Hepatocyte (in vitro differentiated cells): ENCODE data around the gene ACBD7.

Experiments
- CTCF ChIP-seq: fragments of 200-600 bp; sonication (generic); IDR thresholded peaks from 2 replicates; pipeline ENCODE4 v1.5.1; 2016; ENCODE audit warnings: antibody characterized with exemption, mild to moderate bottlenecking; ENCODE audit not compliant: poor library complexity
- EZH2 ChIP-seq: fragments of 200-600 bp; sonication (generic); IDR thresholded peaks from 2 replicates; pipeline ENCODE4 v1.6.1; 2016; ENCODE audit warnings: antibody characterized with exemption, mild to moderate bottlenecking, borderline replicate concordance
- EZH2phosphoT487 ChIP-seq: fragments of 200-600 bp; sonication (generic); IDR thresholded peaks from one replicate; pipeline ENCODE4 v1.6.1; 2018; ENCODE audit warnings: antibody characterized with exemption, mild to moderate bottlenecking, low read depth, moderate library complexity; ENCODE audit not compliant: unreplicated experiment, severe bottlenecking

GRCh38 chr10:15069230-15069629 lies 19.3 kb downstream of the ACBD7 start:
- no peak for TF ChIP-seq CTCF
- TF ChIP-seq EZH2phosphoT487: no peak
- no peak for TF ChIP-seq EZH2
